H1 (cell line): Measurements from ENCODE around the gene ISOC2. TPM values are rescaled to one million over a fixed set of nuclear protein-coding genes. Genes with fewer than 3 reads are reported as not detected.

ENCODE experiments used
- CHD7 ChIP-seq: fragments of 300-600 bp; sonication (generic); IDR thresholded peaks from 2 replicates; pipeline ENCODE4 v1.7.1; 2012; ENCODE audit warnings: low read length, moderate library complexity, mild to moderate bottlenecking, inconsistent platforms; ENCODE audit not compliant: insufficient replicate concordance
- CREB1 ChIP-seq: IDR thresholded peaks from 2 replicates; pipeline ENCODE4 v1.6.1; 2012; ENCODE audit warnings: inconsistent platforms
- HDAC2 ChIP-seq, 2 experiments: fragments of 300-600 bp in 1 of 2; sonication (generic) in 1 of 2; IDR thresholded peaks; 2 replicates each; pipeline ENCODE4 v1.6.1; 2011 to 2012; ENCODE audit warnings: low read depth in 2 of 2, low read length in 2 of 2, mild to moderate bottlenecking in 2 of 2, moderate library complexity in 2 of 2, borderline replicate concordance in 1 of 2, inconsistent platforms in 1 of 2
- MAX ChIP-seq: IDR thresholded peaks from 2 replicates; pipeline ENCODE4 v1.6.1; 2012; ENCODE audit warnings: inconsistent platforms
- POU5F1 ChIP-seq: IDR thresholded peaks from 2 replicates; pipeline ENCODE4 v1.6.1; 2011; ENCODE audit warnings: low read depth, mild to moderate bottlenecking, low read length, moderate library complexity
- SIN3A ChIP-seq, 2 experiments: IDR thresholded peaks in 1 of 2; conservative IDR thresholded peaks in 1 of 2; 2 replicates each; pipeline ENCODE4 v1.6.1; 2011 to 2012; ENCODE audit warnings: low read length in 2 of 2, improper control_type of control experiment in 1 of 2, low read depth in 1 of 2, mild to moderate bottlenecking in 1 of 2
- SP1 ChIP-seq: IDR thresholded peaks from 2 replicates; pipeline ENCODE4 v1.6.1; 2011; ENCODE audit warnings: low read depth, low read length
- SP4 ChIP-seq: IDR thresholded peaks from 2 replicates; pipeline ENCODE4 v1.6.1; 2012; ENCODE audit warnings: low read length, inconsistent platforms
- TAF1 ChIP-seq: IDR thresholded peaks from 2 replicates; pipeline ENCODE4 v1.6.1; 2011; ENCODE audit warnings: mild to moderate bottlenecking, low read depth, low read length
- polyA plus RNA-seq, 7 experiments: library from polyadenylated mRNA; depleted of rRNA in 3 of 7; stranded (reverse) in 5 of 7; unstranded in 2 of 7; fragments of >200 nt in 5 of 7; fragments of 200-250 nt in 2 of 7; gene quantifications; 1 replicate in 5 of 7; 2 replicates in 1 of 7; 4 replicates in 1 of 7; pipeline versions ENCODE4 v1.2.1 to v1.2.3, GENCODE V29; 2011 to 2013; ENCODE audit warnings: missing spikeins in 2 of 7, mixed read lengths in 2 of 7
- total RNA-seq: library from RNA; stranded (reverse); fragmentation: NEBNext Ultra II Directional; extraction: Animal tissue kit (Norgen Biotek cat#: 25700); gene quantifications from 2 replicates; pipeline ENCODE4 v1.2.1, GENCODE V29; 2021

Gene ISOC2
- total and polyA plus RNA-seq, 2 of the 8 experiments (the other 6 are each of a cell fraction or from before 2014, with no cell fraction given): 96.9 to 152 TPM

GRCh38 chr19:55441319-55441691 lies 20.1 kb downstream of the ISOC2 start (continued):
- TF ChIP-seq CHD7 (no peak), SP1 (no peak), MAX (peak; percentile 34; the same call in 1 of the 2 replicates), SIN3A (conservative IDR thresholded peaks at IDR 0.05 in 1 of 2, IDR thresholded peaks at IDR 0.05 in 1 of 2; ENCODE audit: low read depth in 1 of 2, low read length in 2 of 2) (0 out of 4 replicates have a peak, but pooled peaks of 1 of the 2 experiments have one; percentile 3), CREB1 (no peak), POU5F1 (no peak), HDAC2 (IDR thresholded peaks at IDR 0.05; ENCODE audit: borderline replicate concordance in 1 of 2, low read depth in 2 of 2, low read length in 2 of 2) (no peak), SP4 (no peak), TAF1 (no peak)
